Epithelial cell of proximal tubule (primary cell): ENCODE results near the gene CBY1. TPM values are rescaled to one million over a fixed set of nuclear protein-coding genes. Genes with fewer than 3 reads are reported as not detected.

Experiments used
- DNase-seq: peaks from one replicate; pipeline ENCODE4 v3.0.0-alpha.2; 2011; ENCODE audit warnings: low read depth
- H3K4me3 ChIP-seq: 2 replicates; pipeline ENCODE4 v1.5.1; 2011; ENCODE audit warnings: low read depth, mild to moderate bottlenecking, low read length
- total RNA-seq: library from RNA; depleted of rRNA; stranded (reverse); fragments of >200 nt; gene quantifications from 2 replicates; pipeline ENCODE4 v1.2.3, GENCODE V29; 2015
- TF ChIP-seq, protein P1 (sequence below): conservative IDR thresholded peaks from 2 replicates; pipeline ENCODE4 v1.5.1; 2012; ENCODE audit warnings: low read depth, mild to moderate bottlenecking, low read length

CBY1 gene
- total RNA-seq, 1 donor from 2014 or later: 28.9 TPM

DNA sequence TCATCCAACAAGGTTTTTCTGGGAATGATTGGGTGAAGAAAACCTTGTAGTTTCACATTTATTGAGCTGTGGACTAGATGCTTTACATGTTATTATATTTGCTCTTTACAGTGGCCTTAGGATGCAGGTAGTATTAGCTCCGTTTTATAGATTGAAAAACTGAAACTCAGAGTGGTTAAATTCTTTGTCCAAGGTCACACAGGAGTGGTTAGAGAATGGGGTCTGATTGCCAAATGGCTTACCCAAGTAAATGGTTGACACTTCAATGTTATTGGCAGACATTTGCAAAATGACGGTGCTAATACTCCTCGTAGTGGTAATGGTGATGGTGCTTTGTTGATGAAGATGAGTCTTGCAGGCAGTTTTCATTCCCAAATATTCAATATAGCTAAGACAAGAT lies 51.5 kb downstream of the CBY1 start:
- H3K4me3 ChIP-seq: no peak overlapping the region
- TF ChIP-seq, protein P1, sequence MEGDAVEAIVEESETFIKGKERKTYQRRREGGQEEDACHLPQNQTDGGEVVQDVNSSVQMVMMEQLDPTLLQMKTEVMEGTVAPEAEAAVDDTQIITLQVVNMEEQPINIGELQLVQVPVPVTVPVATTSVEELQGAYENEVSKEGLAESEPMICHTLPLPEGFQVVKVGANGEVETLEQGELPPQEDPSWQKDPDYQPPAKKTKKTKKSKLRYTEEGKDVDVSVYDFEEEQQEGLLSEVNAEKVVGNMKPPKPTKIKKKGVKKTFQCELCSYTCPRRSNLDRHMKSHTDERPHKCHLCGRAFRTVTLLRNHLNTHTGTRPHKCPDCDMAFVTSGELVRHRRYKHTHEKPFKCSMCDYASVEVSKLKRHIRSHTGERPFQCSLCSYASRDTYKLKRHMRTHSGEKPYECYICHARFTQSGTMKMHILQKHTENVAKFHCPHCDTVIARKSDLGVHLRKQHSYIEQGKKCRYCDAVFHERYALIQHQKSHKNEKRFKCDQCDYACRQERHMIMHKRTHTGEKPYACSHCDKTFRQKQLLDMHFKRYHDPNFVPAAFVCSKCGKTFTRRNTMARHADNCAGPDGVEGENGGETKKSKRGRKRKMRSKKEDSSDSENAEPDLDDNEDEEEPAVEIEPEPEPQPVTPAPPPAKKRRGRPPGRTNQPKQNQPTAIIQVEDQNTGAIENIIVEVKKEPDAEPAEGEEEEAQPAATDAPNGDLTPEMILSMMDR: no peak
- DNase-seq: no peak

DNA sequence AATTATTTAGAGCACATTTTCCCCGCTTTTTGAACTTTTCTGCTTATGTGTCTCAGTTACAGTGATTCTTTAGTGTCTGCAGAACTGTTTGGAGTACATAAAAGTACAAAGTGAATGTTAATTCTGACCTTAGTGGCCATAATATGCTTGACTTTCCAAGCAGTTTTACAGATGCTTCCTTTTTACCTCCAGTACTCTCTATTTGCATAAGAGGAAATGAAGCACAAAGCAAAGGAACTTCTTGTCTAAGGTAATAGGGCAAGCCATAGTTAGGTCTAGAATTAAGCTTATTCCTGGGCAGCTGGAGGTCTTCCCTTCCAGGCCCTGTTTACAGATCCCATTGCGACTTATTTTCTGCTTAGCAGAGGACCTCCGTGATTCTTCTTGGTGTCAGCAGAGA lies 52.9 kb downstream of the CBY1 start:
- TF ChIP-seq, protein P1: no peak
- H3K4me3 ChIP-seq: no peak overlapping the region
- no peak for DNase-seq

DNA sequence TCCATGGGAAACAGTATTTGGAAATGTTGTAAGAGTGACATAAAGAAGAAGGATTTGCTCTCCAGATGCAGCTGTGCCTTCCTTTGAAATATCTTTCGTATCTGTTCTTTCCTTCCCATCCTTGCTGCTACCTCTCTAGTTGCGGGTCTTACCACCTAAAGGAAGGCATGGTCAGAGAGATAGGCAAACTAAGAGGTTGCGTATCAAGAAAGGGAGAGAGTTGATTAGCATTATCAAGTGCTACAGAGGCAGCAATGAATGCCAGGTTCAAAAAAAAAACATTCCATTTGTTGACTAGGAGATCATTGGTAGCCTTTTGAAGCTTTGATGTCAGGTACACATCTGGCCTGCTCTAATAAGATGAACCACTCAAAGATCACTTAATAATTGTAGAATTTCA lies 53.9 kb downstream of the CBY1 start:
- TF ChIP-seq, protein P1: no peak
- DNase-seq: no peak
- no peak overlapping the region for H3K4me3 ChIP-seq

DNA sequence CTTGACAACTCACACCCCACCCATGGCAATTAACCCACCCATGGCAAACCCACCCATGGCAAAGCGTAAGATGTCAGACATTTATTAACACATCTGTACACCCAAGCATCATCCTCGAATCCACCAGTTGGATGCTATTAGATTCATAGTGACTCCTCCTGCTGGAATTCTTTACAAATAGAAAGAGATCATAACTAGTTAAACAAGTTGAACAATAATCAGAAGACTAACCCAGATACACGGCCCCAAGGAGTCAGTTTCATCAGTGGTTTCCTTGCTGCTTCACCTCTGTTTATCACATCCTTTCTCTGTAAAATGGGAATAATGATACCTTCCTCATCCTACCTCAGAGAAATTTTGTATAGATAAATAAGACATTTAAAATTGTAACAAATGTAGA lies 54.4 kb downstream of the CBY1 start:
- DNase-seq: no peak
- TF ChIP-seq, protein P1: no peak
- no peak overlapping the region for H3K4me3 ChIP-seq

DNA sequence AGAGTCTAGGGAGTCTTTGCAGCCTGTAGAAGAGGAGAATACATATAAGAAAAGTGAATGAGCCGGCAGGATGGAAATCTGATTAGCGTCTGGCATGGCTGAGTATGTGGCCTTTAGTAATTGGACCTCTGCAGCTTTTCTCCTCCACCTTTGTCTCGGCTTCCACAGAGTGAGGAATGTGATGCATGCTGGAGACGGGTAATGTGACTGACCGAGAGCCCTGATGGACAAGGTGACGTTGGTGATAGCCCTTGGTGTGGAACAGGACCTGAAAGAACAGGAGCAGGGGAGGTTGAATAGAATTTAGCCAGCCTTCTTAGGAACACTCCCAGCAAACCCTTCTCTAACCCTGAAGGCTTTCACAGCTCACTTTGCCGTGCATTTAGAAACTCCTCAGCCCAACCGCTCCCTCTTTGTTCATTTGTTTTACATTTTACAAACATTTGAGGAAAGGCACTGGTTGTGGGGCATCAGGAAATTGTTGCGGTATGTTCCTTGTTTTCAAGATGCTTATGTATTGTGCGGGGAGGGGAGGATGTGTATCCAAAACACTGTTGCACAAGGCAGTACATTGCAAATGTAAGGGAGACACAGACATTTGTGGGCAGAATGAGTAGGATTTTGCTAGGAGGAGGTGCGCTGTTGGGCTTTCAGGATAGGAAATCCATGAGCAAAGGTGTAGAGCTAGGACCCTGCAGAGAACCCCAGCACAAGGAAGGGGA lies 56.2 kb downstream of the CBY1 start:
- no peak for DNase-seq
- TF ChIP-seq, protein P1: no peak
- no peak overlapping the region for H3K4me3 ChIP-seq

GRCh38 chr22:38713921-38714320 lies 57.5 kb downstream of the CBY1 start:
- H3K4me3 ChIP-seq: no peak overlapping the region
- no peak for DNase-seq
- TF ChIP-seq, protein P1: no peak

DNA sequence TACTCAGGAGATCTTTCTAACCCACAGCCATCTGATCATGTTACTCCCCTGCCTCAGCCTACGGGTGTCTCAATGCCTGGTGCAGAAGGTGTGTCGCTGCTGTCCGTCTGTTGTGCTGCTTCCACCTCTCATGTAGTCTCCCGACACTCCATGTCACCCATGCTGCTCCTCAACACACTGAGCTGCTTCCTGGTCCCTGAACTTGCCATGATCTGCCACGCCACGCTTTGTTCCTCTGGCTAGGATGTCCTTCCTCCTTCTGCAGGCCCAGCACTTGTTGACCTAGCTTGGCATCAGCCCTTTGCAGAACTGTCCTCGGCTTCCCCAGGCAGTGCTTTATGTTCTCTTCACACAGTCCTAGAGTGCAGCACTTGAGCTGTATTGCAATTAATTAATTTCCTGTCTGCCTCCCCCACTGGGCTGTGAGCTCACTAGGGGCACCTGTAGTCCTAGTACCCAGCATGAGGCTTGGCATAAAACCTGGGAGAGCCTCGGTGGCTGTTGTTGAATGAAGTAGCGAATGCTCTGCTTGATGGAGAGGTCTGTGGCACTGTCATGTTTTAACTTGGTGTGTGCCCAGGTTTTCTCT lies 58.8 kb downstream of the CBY1 start:
- DNase-seq: no peak
- TF ChIP-seq, protein P1: no peak
- H3K4me3 ChIP-seq: no peak overlapping the region
